GM03348 (cell line): ENCODE measurements around the gene MCM10.

Experiments used
- DNase-seq: peaks from one replicate; pipeline ENCODE4 v3.0.0; 2012; ENCODE audit warnings: low spot score

The MCM10 gene

GRCh38 chr10:13165177-13165576 lies 3.8 kb downstream of the MCM10 start:
- no peak for DNase-seq

DNA sequence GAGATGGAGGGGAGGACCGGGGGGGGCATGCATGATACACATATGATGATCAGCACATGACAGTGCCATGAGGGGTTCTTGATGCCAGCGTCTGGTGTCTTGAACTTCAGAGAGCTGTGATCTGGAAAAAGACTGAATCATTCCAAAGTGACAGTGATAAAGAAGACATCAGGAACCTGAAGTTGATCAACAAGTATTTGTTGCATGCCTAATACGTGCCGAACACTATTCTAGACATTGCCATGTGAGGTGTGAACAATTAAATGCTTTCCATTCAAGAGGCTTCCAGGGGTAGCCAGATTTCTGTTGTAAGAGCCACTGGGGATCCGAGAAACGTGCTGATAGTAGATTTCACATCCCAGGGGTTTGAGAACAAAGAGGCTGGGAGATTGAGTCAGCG lies 6.2 kb downstream of the MCM10 start:
- DNase-seq: no peak

- no peak for DNase-seq
These were observed 7.4 kb downstream of the MCM10 start for GRCh38 chr10:13168781-13169180.

DNA sequence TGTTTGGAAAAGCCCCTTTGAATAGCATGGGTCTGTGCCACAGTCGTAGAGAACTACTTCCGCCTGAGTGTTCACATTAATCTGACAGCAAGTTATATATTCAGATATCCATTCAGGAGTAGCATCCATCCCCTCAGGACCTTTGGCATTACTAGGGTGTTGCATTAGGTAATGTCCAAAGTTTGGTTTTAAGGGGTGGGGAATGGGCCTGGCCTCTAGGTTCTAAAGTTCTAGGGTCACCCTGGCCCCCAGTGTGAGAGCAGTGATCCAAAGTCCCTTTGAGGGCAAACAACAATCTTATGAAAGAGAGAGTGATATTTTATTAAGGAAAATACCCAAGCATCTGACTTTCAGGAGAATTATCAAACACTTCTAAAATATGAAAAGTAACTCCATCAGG lies 12.3 kb downstream of the MCM10 start:
- DNase-seq: no peak

DNA sequence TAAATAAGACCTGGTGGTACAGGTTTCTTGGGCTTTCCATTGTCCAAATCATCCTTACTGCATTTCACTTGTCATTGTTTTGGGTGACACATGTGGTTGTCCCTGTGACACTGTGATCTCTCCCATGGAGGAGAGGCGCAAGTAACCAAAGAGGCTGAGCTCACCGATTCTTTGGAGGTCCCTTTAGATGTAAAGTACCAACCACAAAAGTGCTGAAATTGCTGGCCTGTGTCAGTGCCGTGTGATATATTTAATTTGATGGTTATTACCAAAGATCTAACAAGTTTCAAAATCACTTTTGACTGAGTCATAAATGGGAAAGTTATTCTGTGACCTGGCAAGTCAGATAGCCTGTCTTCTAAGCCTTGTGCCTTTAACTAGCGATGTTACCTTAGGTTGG lies 19.4 kb downstream of the MCM10 start:
- DNase-seq: no peak

GRCh38 chr10:13182424-13182823 lies 21.1 kb downstream of the MCM10 start:
- no peak for DNase-seq

GRCh38 chr10:13183625-13184024 lies 22.3 kb downstream of the MCM10 start:
- DNase-seq: no peak

DNA sequence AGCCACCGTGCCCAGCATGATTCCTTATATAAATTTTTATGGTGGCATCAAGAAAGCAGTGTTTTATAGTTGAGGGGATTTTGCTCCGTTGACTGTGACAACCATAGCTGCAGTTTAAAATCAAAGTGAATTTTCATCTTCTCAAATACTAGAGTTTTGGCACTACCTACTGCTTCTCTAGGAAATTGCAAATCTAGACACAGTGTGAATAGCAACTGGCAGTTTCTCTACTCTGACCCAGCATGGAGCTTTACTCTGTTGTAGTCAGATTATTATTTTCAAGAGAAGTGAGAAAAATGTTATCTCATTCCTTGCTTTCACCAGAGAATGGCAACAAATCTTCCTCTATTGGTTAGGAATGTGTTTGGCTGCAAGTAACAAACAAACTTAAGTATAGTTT lies 22.9 kb downstream of the MCM10 start:
- no peak for DNase-seq

DNA sequence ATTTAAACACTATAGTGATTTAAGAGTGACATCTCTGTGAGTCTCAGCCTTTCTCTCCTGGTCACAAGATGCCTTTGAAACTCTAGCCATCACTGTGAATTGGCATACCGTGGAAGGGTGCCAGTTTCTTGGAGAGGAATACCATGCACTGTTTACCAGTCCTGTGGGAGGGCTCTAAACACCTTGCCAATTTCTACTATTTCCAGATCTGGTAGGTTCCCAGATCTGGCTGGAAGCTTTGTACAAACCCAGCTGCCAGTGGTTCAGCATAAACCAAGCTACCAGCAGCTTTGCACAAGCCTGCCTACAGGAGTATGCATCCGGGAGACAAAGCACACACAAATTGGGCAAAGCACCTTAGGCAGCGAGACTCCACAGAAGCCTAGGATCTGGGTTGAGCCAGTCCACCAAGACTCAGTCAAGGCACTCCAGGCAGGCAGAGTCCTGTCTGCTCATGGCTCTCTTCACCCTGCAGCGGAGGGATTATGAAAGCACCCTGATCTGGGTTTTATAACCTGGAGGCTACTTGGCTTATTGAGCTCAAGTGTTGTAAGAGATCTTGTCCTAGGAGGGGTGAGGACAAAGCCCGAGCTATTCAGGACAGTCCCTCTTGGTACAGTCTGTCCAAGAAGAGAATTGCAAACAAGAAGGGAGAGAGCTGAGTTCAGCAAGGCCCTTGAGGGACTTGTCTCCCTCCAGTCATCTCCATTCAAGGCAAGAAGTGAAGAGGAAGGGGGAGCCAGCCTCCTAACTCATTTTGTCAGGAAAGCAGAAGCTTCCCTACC lies 23.6 kb downstream of the MCM10 start:
- DNase-seq: no peak

GRCh38 chr10:13187135-13187534 lies 25.8 kb downstream of the MCM10 start:
- DNase-seq: no peak

DNA sequence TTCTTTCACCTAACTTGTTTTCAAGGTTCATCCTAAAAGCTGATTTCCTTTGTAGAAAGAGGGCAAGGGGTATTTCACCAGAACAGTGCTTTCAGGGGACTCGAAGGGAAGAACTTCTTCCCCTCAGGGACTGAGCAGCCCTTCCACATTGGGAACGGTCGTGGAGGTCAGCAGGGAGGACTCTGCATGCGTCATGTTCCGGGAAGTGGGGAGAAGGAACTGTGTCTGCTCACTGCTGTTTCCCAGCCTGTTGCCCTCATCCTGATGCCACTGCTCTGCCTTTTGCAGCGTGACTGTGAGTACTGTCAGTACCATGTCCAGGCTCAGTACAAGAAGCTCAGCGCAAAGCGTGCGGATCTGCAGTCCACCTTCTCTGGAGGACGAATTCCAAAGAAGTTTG lies 27.2 kb downstream of the MCM10 start:
- DNase-seq: no peak

GRCh38 chr10:13189961-13190360 lies 28.6 kb downstream of the MCM10 start:
- peak; percentile 16 for DNase-seq

DNA sequence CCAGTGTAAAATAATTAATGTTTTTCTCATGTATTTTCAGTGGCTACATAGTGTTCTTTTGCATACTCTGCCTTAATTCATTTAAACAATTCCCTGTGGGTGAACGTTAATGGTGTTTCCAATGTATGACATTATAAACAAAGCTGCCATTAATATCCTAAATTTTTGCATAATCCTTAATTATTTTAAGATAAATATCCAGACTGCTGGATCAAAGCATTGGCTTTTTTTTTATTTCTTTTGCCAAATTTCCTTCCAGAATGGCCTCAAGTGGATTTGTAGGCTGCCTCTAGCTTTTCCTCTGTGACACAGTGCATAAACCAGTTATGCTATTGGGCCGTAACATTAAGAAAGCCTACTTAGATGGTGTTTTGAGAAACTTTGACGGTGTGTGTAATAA lies 29.5 kb downstream of the MCM10 start:
- DNase-seq: no peak

DNA sequence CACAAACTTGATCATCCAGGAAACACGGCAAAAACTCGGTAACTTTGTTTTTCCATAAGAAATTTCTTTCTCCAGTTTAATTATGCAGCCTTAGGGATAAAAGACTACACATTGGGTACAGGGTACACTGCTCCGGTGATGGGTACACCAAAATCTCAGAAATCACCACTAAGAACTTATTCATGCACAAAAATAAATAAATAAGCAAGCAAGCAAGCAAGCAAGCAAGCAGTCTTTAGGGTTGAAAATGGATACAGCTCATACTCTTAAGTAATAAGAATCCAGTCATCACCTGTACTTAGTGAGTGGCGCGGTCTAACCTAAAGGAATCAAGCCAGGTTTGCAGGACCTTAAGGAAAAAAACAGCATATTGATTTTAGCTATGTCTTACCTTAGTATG lies 30.0 kb downstream of the MCM10 start:
- no peak for DNase-seq

DNA sequence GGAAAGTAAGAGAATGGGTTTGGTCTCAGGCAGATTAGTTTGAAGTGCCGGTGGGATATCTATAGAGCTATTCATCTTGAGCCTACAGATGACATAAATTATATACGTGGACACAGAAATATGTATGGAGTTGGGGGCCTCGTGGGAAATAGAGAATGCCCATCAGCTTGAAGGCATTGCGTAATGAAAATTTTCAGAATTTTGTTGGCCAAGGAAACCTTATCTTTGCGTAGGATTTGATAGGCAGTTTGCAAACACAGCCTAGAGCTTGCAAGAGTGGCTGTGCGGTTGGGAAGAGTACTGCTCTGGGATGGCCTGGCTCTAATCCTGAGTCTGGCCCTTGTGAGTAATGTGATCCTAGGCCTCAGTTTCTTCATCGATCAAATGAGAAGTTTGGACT lies 32.3 kb downstream of the MCM10 start:
- DNase-seq: no peak

DNA sequence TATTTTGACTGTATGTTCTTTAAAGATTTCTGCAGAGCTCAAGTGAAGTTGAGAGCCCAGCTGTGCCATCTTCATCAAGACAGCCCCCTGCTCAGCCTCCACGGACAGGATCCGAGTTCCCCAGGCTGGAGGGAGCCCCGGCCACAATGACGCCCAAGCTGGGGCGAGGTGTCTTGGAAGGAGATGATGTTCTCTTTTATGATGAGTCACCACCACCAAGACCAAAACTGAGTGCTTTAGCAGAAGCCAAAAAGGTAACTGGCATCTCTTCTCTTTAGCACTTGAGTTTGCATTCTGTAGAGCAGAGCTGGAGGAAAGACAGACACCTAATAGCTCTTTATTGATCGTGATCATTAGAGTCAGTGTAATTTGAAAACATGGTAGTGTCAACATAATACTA lies 33.7 kb downstream of the MCM10 start:
- DNase-seq: no peak

DNA sequence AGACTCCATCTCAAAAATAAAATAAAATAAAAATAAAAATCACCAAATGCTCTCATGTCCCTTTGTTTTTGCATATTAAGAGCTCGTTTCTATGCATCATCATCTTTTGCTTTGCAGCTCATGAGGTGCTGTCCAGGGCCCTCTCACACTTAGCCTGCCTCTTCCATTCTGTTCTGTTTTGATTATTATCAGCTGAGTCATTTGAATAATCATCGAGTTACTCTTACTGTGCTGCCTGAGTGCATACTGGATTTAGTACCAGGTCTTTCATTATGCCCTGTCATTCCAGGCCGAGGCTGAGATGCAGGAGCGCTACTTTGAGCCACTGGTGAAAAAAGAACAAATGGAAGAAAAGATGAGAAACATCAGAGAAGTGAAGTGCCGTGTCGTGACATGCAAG lies 39.8 kb downstream of the MCM10 start:
- DNase-seq: peak; percentile 60

GRCh38 chr10:13206091-13206490 lies 44.7 kb downstream of the MCM10 start:
- no peak for DNase-seq

DNA sequence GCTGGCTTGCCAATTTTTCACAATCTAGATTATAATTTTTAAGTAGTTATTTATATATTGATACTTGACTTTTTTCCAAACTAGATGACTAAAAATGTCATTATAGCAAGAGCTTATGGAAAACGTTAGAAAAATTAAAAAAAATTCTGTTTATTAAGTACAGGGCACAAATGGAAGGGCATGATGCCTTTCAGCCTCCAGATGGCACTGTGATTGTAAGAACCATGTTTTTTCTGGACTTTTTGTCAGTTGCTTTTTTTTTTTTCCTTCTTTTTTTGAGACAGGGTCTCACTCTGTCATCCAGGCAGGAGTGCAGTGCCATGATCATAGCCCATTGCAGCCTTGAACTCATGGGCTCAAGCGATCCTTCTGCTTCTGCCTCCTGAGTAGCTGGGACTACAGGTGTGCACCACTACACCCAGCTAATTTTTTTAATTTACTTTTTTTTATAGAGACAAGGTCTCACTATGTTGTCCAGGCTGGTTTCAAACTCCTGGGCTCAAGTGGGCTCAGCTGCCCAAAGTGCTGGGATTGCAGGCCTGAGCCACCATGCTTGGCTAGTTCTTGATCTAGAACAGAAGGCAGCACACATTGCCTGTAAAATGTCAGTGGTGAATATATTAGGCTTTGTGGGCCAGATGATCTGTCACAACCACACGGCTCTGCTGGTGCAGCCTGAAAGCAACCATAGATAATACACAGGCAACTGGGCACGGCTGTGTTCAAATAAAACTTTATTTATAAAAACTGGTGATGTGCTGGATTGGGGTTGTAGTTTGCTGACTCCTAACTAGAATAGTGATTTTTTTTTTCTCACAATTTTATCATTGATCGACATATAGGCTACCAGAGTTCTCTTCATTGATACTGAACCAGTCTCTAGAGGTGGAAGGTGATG lies 45.4 kb downstream of the MCM10 start:
- DNase-seq: peak; percentile 60

DNA sequence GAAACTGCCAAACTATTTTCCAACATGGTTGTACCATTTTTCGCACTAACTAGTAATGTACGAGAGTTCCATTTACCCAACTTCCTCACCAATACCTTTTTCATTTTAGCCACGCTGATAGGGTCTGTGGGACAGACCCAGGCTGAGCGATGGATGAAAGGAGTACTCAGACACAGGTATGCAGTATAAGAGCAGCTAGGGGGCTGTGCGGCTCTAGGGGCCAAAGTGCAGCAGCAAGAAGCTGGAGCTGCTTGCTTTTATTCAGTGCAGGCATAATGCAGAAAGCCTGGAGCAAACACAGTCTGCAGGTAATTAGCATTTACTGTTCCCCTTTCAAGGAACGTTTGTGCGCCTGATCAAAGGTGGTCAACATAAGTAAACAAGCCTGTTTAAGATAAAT lies 51.8 kb downstream of the MCM10 start:
- no peak for DNase-seq

DNA sequence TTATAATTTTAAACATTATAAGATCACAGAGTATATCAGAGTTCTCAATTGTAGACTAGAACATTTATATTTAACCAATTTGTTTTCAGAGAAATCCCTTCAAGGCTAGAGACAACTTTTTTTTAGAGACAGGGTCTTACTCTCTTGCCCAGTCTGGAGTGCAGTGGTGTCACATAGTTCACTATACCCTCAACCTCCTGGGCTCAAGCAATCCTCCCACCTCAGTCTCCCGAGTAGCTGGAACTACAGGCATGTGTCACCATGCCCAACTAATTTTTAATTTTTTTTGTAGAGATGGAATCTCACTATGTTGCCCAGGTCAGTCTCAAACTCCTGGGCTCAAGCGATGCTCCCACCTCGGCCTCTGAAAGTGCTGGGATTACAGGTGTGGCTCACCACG lies 57.5 kb downstream of the MCM10 start:
- DNase-seq: no peak

DNA sequence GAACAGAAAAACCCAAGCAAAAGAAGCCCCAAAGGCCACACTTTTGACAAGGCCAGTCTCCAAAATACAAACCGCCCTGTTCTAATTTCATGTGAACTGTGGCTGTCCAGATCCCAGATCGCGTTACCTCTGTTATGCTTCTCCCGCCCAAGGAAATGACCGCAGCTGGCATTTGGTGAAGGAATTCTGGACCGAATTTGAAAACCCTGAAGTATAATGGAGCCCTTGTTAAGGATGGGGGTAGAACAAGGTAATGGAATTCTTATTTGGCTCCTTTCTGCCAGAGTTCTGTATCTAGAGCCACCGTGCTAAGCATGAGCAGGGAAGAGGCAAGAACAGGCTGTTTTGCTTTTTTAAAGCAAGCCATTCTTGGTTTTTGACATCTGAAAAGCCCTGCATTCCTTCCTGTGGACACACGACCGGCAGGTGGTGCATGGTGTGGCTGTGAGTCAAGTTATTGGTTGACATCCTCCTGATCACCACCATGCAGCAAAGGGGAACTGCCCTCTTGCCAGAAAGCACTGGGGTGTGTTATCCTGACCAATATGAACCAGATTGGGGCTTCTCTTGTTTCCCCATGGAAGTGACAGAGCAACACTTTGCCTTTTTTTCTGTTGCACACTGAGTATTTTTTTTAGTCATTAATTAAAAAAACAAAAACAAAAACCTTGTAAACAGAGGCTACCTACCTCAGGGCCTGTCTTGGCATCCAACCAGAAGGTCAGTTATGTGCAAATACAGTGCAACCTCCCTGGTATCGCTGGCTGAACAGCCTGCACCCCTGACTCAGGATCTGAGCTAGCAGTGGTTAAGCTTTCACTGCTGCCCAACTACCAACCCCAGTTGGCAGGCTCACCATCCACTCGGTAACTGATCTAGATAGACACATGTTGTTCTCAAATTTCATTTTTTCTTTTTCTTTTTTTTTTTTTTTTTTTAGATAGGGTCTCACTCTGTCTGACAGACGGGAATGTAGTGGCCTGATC lies 58.6 kb downstream of the MCM10 start:
- no peak for DNase-seq
